COLO668 (cell line): ENCODE results near the gene PDE8A.
"Not testable (repeated sequence)": the region's sequence is repeated elsewhere in the genome, so short reads cannot be mapped to it uniquely, and the experiment has no call there.

ENCODE experiments used
- DNase-seq: peaks from one replicate; lab custom pipeline; 2025; ENCODE audit not compliant: unreplicated experiment; lab: John Stamatoyannopoulos, UW

The PDE8A gene

GRCh38 chr15:85008474-85009260 lies 27.0 kb downstream of the PDE8A start:
- DNase-seq = no peak

DNA sequence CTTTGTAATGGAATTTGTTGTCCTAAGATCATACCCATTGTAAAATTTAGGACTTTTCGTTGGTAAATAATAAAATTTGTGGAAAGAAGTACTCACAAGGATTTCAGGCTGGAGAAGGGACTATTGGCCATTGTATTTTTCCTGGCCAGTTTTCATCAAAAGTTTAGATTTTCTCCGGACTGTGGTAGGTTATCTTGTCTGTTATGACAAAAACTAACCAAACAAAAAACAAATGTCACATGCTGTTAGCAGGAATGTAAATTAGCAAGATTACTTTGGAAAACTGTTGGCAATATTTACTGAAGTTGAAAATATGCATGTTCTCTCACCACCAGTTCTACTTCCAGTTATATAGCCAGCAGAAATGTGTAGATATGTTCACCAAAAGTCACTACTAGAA lies 27.8 kb downstream of the PDE8A start:
- no peak for DNase-seq

GRCh38 chr15:85010071-85010385 lies 28.4 kb downstream of the PDE8A start:
- no peak for DNase-seq

GRCh38 chr15:85010386-85011159 lies 28.9 kb downstream of the PDE8A start:
- no peak for DNase-seq

DNA sequence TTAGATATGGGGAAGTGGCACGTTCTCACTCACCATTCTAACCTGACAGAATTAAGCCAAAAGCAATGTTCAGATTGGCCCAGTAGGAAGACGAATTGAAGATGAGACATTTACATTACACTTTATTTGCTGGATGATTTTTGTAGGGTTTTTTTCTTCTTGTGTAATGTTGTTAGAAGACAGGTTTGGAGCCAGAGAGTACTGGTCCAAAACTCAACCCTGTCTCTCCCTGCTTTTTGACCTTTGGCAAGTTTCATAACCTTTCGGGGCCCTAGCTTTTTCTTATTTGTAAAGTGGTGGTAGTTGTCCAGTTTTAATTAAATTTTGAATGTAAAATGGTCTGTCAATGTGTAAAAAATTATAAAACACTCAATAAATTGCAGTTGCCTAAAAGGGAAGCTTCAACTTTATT lies 29.5 kb downstream of the PDE8A start:
- DNase-seq = no peak

GRCh38 chr15:85011724-85012123 lies 30.1 kb downstream of the PDE8A start:
- not testable (repeated sequence) for DNase-seq

- no peak for DNase-seq
Measured at GRCh38 chr15:85013785-85014184, 32.1 kb downstream of the PDE8A start.

DNA sequence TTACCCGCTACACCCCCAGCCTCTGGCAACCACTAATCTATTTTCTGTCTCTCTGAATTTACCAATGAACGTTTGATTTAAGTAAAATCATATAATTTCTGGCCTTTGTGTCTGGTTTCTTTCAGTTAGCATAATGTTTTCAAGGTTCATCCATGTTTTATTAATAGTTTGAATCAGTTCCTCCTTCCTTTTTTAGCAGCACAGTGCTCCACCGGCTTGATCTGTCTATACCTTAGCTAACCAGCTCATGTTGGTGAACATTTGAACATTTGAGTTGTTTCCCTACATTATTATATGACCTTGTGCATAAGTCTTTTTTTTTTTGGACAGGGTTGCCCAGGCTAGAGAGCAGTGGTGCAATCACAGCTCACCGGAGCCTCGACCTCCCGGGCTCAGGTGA lies 33.3 kb downstream of the PDE8A start:
- no peak for DNase-seq

DNA sequence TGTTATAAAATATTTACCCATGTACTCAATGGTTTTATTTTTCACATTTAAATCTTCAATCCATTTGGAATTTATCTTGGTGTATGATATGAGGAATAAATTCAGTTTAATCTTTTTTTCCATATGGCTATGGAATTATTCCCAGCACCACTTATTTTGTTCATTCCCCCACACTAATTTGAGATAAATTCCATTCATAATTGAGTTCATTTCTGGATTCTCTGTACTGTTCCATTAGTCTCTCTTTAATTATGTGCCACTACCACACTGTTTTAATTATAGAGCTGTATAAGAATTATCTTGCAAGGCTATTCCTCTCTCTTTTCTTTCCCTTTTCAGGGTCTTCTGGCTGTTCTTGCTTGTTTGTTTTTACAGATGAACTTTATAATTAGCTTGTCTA lies 34.6 kb downstream of the PDE8A start:
- DNase-seq = no peak

- no peak for DNase-seq
Measured at GRCh38 chr15:85019815-85020590, 38.3 kb downstream of the PDE8A start.

DNA sequence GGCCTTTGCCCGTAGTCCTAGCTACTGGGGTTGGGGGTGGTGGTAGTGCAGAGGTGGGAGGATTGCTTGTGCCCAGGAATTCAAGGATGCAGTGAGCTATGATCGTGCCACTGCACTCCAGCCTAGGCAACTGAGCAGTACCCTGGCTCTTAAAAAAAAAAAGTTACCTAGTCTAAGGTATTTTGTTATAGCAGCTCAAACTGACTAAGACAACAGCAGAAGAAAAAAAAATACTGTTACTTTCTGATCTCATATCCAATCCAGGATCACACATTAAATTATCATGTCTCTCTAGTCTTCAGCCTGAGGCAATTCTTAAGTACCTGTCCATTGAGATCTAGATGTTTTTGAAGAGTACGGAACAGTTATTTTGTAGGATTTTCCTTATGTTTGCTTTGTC lies 39.8 kb downstream of the PDE8A start:
- DNase-seq = no peak

GRCh38 chr15:85022860-85023403 lies 41.3 kb downstream of the PDE8A start:
- no peak for DNase-seq

DNA sequence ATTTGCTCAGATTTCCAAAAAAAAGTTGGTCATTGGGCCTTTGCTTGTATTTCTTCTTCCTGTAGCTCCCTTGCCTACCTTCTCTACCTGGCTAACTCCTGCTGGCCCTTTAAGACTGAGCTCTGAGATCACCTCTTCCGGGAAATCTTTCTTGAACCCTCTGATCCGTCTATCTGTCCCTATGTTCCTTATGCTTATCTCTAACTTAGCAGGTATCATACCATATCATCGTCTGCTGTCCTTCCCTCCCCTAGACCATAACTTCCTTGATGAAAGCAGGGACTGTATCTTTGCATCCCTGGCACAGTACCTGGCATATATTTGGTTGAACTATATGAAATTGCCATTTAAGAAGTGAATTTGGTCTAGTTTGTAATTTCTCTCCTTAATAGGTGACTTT lies 42.3 kb downstream of the PDE8A start:
- no peak for DNase-seq

DNA sequence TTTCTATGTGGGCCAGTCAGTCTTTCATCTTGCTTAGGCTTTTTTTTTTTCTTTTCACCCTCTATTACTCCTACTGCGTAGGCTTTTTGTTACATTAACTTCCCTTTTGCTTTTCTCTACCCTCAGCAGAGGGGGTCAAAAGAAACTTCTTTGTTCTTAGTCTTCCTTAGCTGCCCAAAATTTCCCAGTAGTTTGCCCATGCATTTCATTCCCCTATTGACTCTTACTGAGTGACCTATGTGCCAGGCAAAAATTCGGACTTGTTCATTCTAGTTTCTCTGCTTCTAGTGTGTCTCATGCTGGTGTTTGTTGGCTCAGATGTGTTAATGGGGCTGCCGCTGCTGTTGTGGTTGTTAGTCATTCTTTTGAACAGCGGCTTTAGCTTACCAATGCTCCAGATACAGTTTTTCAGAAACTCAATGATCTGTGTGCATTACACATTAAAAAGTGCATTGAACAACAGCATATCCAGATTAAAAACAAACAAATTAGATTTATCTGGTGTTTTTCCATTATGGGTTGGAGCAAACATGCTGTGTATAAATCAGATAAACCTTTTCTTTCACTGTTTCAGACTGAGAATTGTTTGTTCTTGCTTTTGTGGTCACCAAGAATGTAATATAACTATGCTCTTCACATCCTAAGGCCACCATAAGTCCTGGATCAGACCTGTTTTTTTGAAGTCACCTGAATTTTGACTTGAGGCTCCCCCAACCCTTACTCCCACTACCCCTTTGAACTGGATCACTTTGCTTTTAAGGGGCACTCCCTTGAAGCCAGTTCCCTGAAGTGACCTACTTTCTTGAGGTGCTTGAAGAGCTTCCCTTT lies 43.1 kb downstream of the PDE8A start:
- peak; percentile 14 for DNase-seq

GRCh38 chr15:85025516-85026251 lies 44.0 kb downstream of the PDE8A start:
- no peak for DNase-seq

GRCh38 chr15:85026304-85027032 lies 44.8 kb downstream of the PDE8A start:
- DNase-seq = no peak

- DNase-seq = no peak
Measured at GRCh38 chr15:85027033-85027380, 45.4 kb downstream of the PDE8A start.

- no peak for DNase-seq
Measured at GRCh38 chr15:85027421-85027820, 45.8 kb downstream of the PDE8A start.

- no peak for DNase-seq
Measured at GRCh38 chr15:85028416-85028815, 46.8 kb downstream of the PDE8A start.
